HCT116 (cell line): ENCODE measurements around the gene QRSL1. TPM values are rescaled to one million over a fixed set of nuclear protein-coding genes. Genes with fewer than 3 reads are reported as not detected.

Experiments
- ATAC-seq: fragments of 200-7000 bp; cut with Tn5 transposase; 2 replicates; pipeline ENCODE4 v1.9.1; 2020; ENCODE audit warnings: mild to moderate bottlenecking, moderate library complexity
- BruUV-seq: library from RNA; stranded (reverse); fragments of 400-500 nt; replicated peaks from 2 replicates; lab custom pipeline; 2021; lab: Mats Ljungman, UMichigan
- CTCF ChIA-PET: fragments of 300-600 bp; sonication (Branson Sonifier 250); formaldehyde crosslinking; loops from one replicate; lab custom pipeline; 2021; ENCODE audit warnings: antibody characterized with exemption; lab: Charles Lee
- POLR2A ChIA-PET: fragments of 300-600, 350-600 bp; sonication (Branson Sonifier 250); formaldehyde crosslinking; loops from one replicate; lab custom pipeline; 2021; ENCODE audit warnings: antibody characterized with exemption; lab: Charles Lee
- RAD21 ChIA-PET, 2 experiments: fragments of 300-600 bp; sonication (Branson Sonifier 250); formaldehyde crosslinking; loops; one replicate each; lab custom pipeline; 2023; ENCODE audit warnings: low total read pairs in 2 of 2; ENCODE audit not compliant: uncharacterized antibody in 2 of 2, unreplicated experiment in 2 of 2, low non-redundant PET in 1 of 2; lab: Charles Lee
- DNase-seq: peaks from one replicate; pipeline ENCODE4 v3.0.0-alpha.2; 2010; ENCODE audit warnings: low read depth, low spot score
- H2AFZ ChIP-seq: fragments of 200-600 bp; shearing (Covaris generic), sonication (generic); 2 replicates; pipeline ENCODE4 v1.6.1; 2017; ENCODE audit warnings: low read depth, mixed run types, mixed read lengths, antibody characterized with exemption, low read length; ENCODE audit not compliant: poor library complexity, severe bottlenecking
- H3K27ac ChIP-seq: 2 replicates; pipeline ENCODE4 v1.5.1; 2012; ENCODE audit warnings: low read depth, low read length
- H3K27me3 ChIP-seq: fragments of 200-600 bp; sonication (generic); 2 replicates; pipeline ENCODE4 v1.6.1; 2016; ENCODE audit warnings: mixed run types, low read length, mixed read lengths; ENCODE audit not compliant: insufficient read depth
- H3K36me3 ChIP-seq, 2 experiments: fragments of 200-500 bp in 1 of 2; fragments of 200-600 bp in 1 of 2; sonication (Bioruptor generic) in 1 of 2; sonication (generic) in 1 of 2; 2 replicates each; pipeline versions ENCODE4 v1.5.1 to v1.6.1; 2014 to 2016; ENCODE audit warnings: low read length in 2 of 2, inconsistent platforms in 1 of 2, mixed read lengths in 1 of 2, mixed run types in 1 of 2; ENCODE audit not compliant: insufficient read depth in 2 of 2, control insufficient read depth in 1 of 2
- H3K4me1 ChIP-seq, 2 experiments: fragments of 200-600 bp in 1 of 2; sonication (generic) in 1 of 2; 2 replicates each; pipeline versions ENCODE4 v1.5.1 to v1.6.1; 2012 to 2017; ENCODE audit warnings: low read length in 2 of 2, inconsistent platforms in 1 of 2, mild to moderate bottlenecking in 1 of 2, mixed read lengths in 1 of 2, mixed run types in 1 of 2, moderate library complexity in 1 of 2; ENCODE audit not compliant: insufficient read depth in 2 of 2, control insufficient read depth in 1 of 2
- H3K4me2 ChIP-seq: fragments of 200-600 bp; sonication (generic); 2 replicates; pipeline ENCODE4 v1.6.1; 2017; ENCODE audit warnings: mixed run types, low read length, mixed read lengths
- H3K4me3 ChIP-seq, 2 experiments: fragments of 200-600 bp in 1 of 2; sonication (generic) in 1 of 2; replicated peaks in 1 of 2; 2 replicates each; pipeline ENCODE4 v1.5.1; 2011 to 2016; ENCODE audit warnings: low read length in 2 of 2, control low read depth in 1 of 2, low read depth in 1 of 2, mild to moderate bottlenecking in 1 of 2, mixed read lengths in 1 of 2, mixed run types in 1 of 2
- H3K79me2 ChIP-seq: fragments of 200-600 bp; sonication (generic); 2 replicates; pipeline ENCODE4 v1.6.1; 2017; ENCODE audit warnings: mild to moderate bottlenecking, mixed run types, low read length, moderate library complexity, mixed read lengths; ENCODE audit not compliant: insufficient read depth
- H3K9ac ChIP-seq: fragments of 200-600 bp; sonication (generic); 2 replicates; pipeline ENCODE4 v1.6.1; 2016; ENCODE audit warnings: low read length, mixed read lengths
- H3K9me2 ChIP-seq: fragments of 200-600 bp; sonication (generic), shearing (Covaris generic); 2 replicates; pipeline ENCODE4 v1.6.1; 2017; ENCODE audit warnings: mixed run types, mild to moderate bottlenecking, moderate library complexity; ENCODE audit not compliant: insufficient read depth
- H3K9me3 ChIP-seq, 2 experiments: fragments of 200-500 bp in 1 of 2; fragments of 200-600 bp in 1 of 2; sonication (Bioruptor generic) in 1 of 2; sonication (generic) in 1 of 2; 2 replicates each; pipeline ENCODE4 v1.6.1; 2014 to 2017; ENCODE audit warnings: low read length in 2 of 2, mixed read lengths in 2 of 2, inconsistent platforms in 1 of 2, low read depth in 1 of 2, mild to moderate bottlenecking in 1 of 2, mixed run types in 1 of 2, moderate library complexity in 1 of 2; ENCODE audit not compliant: control insufficient read depth in 1 of 2, insufficient read depth in 1 of 2
- H4K20me1 ChIP-seq: fragments of 200-600 bp; sonication (generic), shearing (Covaris generic); 2 replicates; pipeline ENCODE4 v1.6.1; 2017; ENCODE audit warnings: mixed run types, mild to moderate bottlenecking, moderate library complexity; ENCODE audit not compliant: insufficient read depth
- ATF3 ChIP-seq: IDR thresholded peaks from 2 replicates; pipeline ENCODE4 v1.6.1; 2012
- CTCF ChIP-seq, 3 experiments: fragments of 200-600 bp in 1 of 3; sonication (generic) in 1 of 3; IDR thresholded peaks in 2 of 3; conservative IDR thresholded peaks in 1 of 3; 2 replicates each; pipeline ENCODE4 v1.5.1; 2012 to 2017; ENCODE audit warnings: low read depth in 2 of 3, low read length in 2 of 3, antibody characterized with exemption in 1 of 3, borderline replicate concordance in 1 of 3, control low read depth in 1 of 3, mild to moderate bottlenecking in 1 of 3, mixed read lengths in 1 of 3, mixed run types in 1 of 3, moderate library complexity in 1 of 3; ENCODE audit not compliant: insufficient read depth in 1 of 3
- EZH2 ChIP-seq: fragments of 200-600 bp; sonication (generic); IDR thresholded peaks from 2 replicates; pipeline ENCODE4 v1.6.1; 2017; ENCODE audit warnings: antibody characterized with exemption, mixed run types
- EZH2phosphoT487 ChIP-seq: fragments of 200-600 bp; IDR thresholded peaks from 2 replicates; pipeline ENCODE4 v1.6.1; 2018; ENCODE audit warnings: antibody characterized with exemption, borderline replicate concordance
- JUND ChIP-seq: IDR thresholded peaks from 2 replicates; pipeline ENCODE4 v1.6.1; 2012
- MAX ChIP-seq: IDR thresholded peaks from 2 replicates; pipeline ENCODE4 v1.6.1; 2012
- POLR2A ChIP-seq: IDR thresholded peaks from 2 replicates; pipeline ENCODE4 v1.7.0; 2011; ENCODE audit warnings: borderline replicate concordance; ENCODE audit not compliant: insufficient read depth, insufficient read length; ENCODE audit errors: extremely low read depth
- POLR2AphosphoS5 ChIP-seq: IDR thresholded peaks from 2 replicates; pipeline ENCODE4 v1.6.1; 2011; ENCODE audit warnings: mild to moderate bottlenecking, low read depth, low read length, moderate library complexity
- TCF7L2 ChIP-seq: IDR thresholded peaks from 2 replicates; pipeline ENCODE4 v1.7.0; 2011; ENCODE audit warnings: borderline replicate concordance, inconsistent platforms; ENCODE audit not compliant: insufficient read depth, insufficient read length; ENCODE audit errors: extremely low read depth
- YY1 ChIP-seq: IDR thresholded peaks from 2 replicates; pipeline ENCODE4 v1.6.1; 2011; ENCODE audit warnings: low read length, low read depth, moderate library complexity, mild to moderate bottlenecking; ENCODE audit not compliant: insufficient replicate concordance; ENCODE audit errors: extremely low read depth
- ZBTB33 ChIP-seq: IDR thresholded peaks from 2 replicates; pipeline ENCODE4 v1.6.1; 2011; ENCODE audit warnings: mild to moderate bottlenecking, low read length, moderate library complexity; ENCODE audit not compliant: insufficient replicate concordance; ENCODE audit errors: extremely low read depth
- ZFX ChIP-seq: fragments of 450-650 bp; IDR thresholded peaks from 2 replicates; pipeline ENCODE4 v1.6.1; 2017
- intact Hi-C: fragments of 100-400 bp; cut with micrococcal nuclease; formaldehyde crosslinking; loops from 2 replicates; pipeline ENCODE4 v1.10.0; 2022
- total RNA-seq: library from RNA; stranded (reverse); gene quantifications from one replicate; pipeline ENCODE4 v1.2.1, GENCODE V29; 2021; ENCODE audit not compliant: unreplicated experiment

QRSL1 gene
- total RNA-seq, 1 experiment from 2014 or later = 16.0 TPM

GRCh38 chr6:106702046-106702445 is 72.7 kb downstream of the QRSL1 start:
- no peaks in the 10 kb centered on the region for H3K36me3 ChIP-seq
- H2AFZ ChIP-seq = no peak overlapping the region
- H3K9me2 ChIP-seq = no peaks in the 10 kb centered on the region
- no peaks in the 10 kb centered on the region for H3K27me3 ChIP-seq
- TF ChIP-seq JUND = no peak
- TF ChIP-seq YY1 = no peak
- TF ChIP-seq ZBTB33 = no peak
- TF ChIP-seq TCF7L2 = no peak
- TF ChIP-seq POLR2AphosphoS5 = no peak
- TF ChIP-seq ZFX = no peak
- no peak for TF ChIP-seq CTCF (IDR thresholded peaks at IDR 0.05 in 2 of 3, conservative IDR thresholded peaks at IDR 0.05 in 1 of 3; ENCODE audit: borderline replicate concordance in 1 of 3, insufficient read depth in 1 of 3, low read depth in 2 of 3, low read length in 2 of 3)
- no peak for TF ChIP-seq EZH2phosphoT487
- no peak for TF ChIP-seq POLR2A
- no peak for TF ChIP-seq EZH2
- TF ChIP-seq MAX = no peak
- TF ChIP-seq ATF3 = no peak
- TF ChIP-seq, all 23 proteins: peak for 0
- Histone ChIP-seq H3K4me2 (no peak overlapping the region), H3K4me1 (no peaks in the 10 kb centered on the region), H3K9me3 (peaks cover 5 to 6% of the 10 kb centered on the region in 2 experiments; a peak in 2 of 4 replicates), H3K4me3 (no peak overlapping the region), H3K9ac (no peak overlapping the region), H3K79me2 (no peaks in the 10 kb centered on the region), H3K27ac (no peak overlapping the region), H4K20me1 (no peaks in the 10 kb centered on the region)
- no peak for ATAC-seq
- intact Hi-C loops = no loop called here
- POLR2A ChIA-PET = no interaction called here
- CTCF ChIA-PET = no interaction called here
- DNase-seq = no peak
- no TSS peak for BruUV-seq
- RAD21 ChIA-PET = no interaction called here
